ENCODE results near the gene DIDO1.
A peak's percentile ranks its signal among the peaks of the same experiment; 100 is the strongest.

The DIDO1 gene

GRCh38 chr20:62949962-62950361, 23.7 kb upstream of the DIDO1 start:
- peak in 1 of 2 donors; percentile 52 for DNase-seq

GRCh38 chr20:62949153-62949821, 23.0 kb upstream of the DIDO1 start:
- DNase-seq, result no peak

GRCh38 chr20:62947532-62948300, 21.4 kb upstream of the DIDO1 start:
- DNase-seq, result no peak

- no peak for DNase-seq
These were observed 20.6 kb upstream of the DIDO1 start for GRCh38 chr20:62946918-62947317.

GRCh38 chr20:62945771-62946339, 19.6 kb upstream of the DIDO1 start:
- DNase-seq, result no peak

GRCh38 chr20:62944746-62945145, 18.4 kb upstream of the DIDO1 start:
- DNase-seq, result no peak

GRCh38 chr20:62944184-62944583, 17.9 kb upstream of the DIDO1 start:
- DNase-seq, result no peak

GRCh38 chr20:62943396-62943795, 17.1 kb upstream of the DIDO1 start:
- no peak for DNase-seq

- no peak for DNase-seq
These were observed 16.2 kb upstream of the DIDO1 start for GRCh38 chr20:62942456-62942855.

- DNase-seq, result no peak
These were observed 15.5 kb upstream of the DIDO1 start for GRCh38 chr20:62941792-62942191.

GRCh38 chr20:62940875-62941274, 14.6 kb upstream of the DIDO1 start:
- no peak for DNase-seq

GRCh38 chr20:62938105-62938888, 12.0 kb upstream of the DIDO1 start, which contains the start of gene GID8:
GID8 (plus strand) TSS chr20:62938147; CDS start chr20:62941503, 3,356 bp downstream.
- peak; percentile 47 to 56 for DNase-seq

GRCh38 chr20:62937268-62938104, 11.2 kb upstream of the DIDO1 start:
- peak; percentile 93 to 98 for DNase-seq

- no peak for DNase-seq
These were observed 9.8 kb upstream of the DIDO1 start for GRCh38 chr20:62935968-62936585.

- DNase-seq, result no peak
These were observed 9.1 kb upstream of the DIDO1 start for GRCh38 chr20:62935204-62935967.

GRCh38 chr20:62933966-62934365, 7.7 kb upstream of the DIDO1 start:
- no peak for DNase-seq

- DNase-seq, result no peak
These were observed 5.2 kb upstream of the DIDO1 start for GRCh38 chr20:62931464-62931863.

- DNase-seq, result peak; percentile 44 to 55
These were observed 2.8 kb upstream of the DIDO1 start for GRCh38 chr20:62929051-62929538.

- DNase-seq, result no peak
These were observed 2.1 kb upstream of the DIDO1 start for GRCh38 chr20:62928246-62928939.

GRCh38 chr20:62927128-62927705, 912 bp upstream of the DIDO1 start:
- no peak for DNase-seq

All from inflammatory macrophage treated with lipopolysaccharide for 1 hour (primary cell).